ENCODE results near the gene LTBR. TPM values are rescaled to one million over a fixed set of nuclear protein-coding genes. Genes with fewer than 3 reads are reported as not detected.
A peak's percentile ranks its signal among the peaks of the same experiment; 100 is the strongest.

Gene LTBR
- polyA plus RNA-seq, 2 of the 4 experiments (the other 2 are of a cell fraction), result 57.3 to 110 TPM

DNA sequence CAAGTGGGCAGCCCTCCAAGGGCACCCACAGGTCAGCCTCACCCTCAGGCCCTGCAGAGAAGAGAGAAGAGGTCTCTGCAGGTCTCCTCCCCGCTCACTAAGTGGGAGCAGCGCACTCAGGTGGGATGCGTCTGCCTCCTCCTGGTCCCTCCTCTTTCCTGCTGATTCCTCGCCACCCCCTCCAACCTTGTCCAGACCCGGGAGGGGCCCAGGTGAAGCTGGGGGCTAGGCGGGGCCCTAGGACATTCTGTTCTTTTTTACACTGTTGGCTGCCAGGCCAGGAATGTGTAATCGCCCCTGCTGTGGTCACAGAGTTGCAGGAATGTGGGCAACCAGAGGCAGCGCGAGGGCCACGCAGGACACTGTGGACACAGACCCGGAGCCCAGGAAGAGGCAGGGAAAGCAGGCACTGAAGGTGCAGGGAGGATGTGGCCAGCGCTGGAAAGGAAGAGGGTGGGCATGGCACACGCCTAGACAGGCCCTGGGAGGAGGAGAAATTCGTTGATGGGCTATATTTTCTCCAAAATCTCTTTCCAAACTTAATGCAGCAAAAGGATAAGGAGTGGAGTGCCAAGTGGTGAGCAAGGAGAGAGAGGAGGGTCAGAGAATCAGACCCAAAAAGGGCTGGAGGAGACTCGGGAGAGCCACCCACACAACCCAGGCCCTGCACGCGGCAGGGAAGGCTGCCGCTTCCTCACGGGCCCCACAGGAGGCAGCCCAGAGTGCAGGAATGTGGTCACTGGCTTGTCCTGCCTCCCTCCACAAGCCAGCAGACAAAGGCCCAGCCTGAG lies 7.7 kb upstream of the LTBR start (continued):
- TF ChIP-seq, protein P1, sequence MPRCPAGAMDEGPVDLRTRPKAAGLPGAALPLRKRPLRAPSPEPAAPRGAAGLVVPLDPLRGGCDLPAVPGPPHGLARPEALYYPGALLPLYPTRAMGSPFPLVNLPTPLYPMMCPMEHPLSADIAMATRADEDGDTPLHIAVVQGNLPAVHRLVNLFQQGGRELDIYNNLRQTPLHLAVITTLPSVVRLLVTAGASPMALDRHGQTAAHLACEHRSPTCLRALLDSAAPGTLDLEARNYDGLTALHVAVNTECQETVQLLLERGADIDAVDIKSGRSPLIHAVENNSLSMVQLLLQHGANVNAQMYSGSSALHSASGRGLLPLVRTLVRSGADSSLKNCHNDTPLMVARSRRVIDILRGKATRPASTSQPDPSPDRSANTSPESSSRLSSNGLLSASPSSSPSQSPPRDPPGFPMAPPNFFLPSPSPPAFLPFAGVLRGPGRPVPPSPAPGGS (IDR thresholded peaks at IDR 0.05), result no peak
- peak; percentile 75 for TF ChIP-seq ZNF302 (CRISPR knock-in tag; IDR thresholded peaks at IDR 0.05)
- TF ChIP-seq ZC3H11A (IDR thresholded peaks at IDR 0.05), result no peak
- no peak for TF ChIP-seq CHD4 (IDR thresholded peaks at IDR 0.05; ENCODE audit: borderline replicate concordance)
- peak; percentile 91 for TF ChIP-seq HOXB13 (CRISPR knock-in tag; IDR thresholded peaks at IDR 0.05; ENCODE audit: low read depth)
- no peak for TF ChIP-seq RARB (CRISPR knock-in tag; IDR thresholded peaks at IDR 0.05)
- peak in 1 of 2 experiments; percentile 26; a peak in 3 of 5 replicates for TF ChIP-seq RAD21 (conservative IDR thresholded peaks at IDR 0.05 in 1 of 2, IDR thresholded peaks at IDR 0.05 in 1 of 2)
- no peak; the same call in 1 of the 2 replicates for TF ChIP-seq HEYL (CRISPR knock-in tag; IDR thresholded peaks at IDR 0.05)

DNA sequence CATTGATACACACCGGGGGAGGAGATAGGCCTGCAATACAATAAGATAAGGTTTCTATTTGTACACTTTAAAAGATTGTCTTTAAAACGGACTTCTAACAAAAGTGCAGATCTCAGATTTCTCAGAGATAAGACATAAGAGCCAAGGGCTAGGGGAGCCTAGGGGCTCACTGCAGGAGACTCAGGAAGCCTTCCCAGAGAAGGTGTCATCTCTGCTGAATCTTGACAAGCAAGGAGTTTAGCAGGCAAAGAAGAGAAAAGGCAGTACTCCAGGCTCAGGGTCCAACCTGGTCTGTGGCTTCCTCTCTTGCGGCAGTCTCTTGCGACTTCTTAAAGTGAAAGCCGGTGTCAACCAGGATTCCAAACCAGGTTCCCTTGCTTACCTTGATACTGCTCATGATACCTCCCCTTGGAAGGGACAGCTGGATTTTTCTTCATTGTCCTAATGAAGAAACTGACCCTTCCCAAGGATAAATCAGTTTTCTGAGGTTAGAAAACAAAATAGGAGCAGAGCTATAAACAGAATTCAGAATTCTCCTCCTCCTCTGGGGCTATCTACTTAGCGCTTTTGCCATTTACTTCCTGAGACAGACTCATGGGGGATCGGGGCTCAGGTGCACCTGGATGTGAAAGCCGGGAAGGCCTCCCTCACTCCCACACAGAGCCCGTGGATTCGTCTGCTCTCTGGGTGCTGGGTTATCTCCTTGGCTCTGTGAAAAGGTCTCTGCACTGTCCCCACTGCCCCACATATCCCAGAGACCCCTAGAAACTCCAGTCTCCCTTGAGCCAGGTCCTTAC lies 6.9 kb upstream of the LTBR start:
- H3K4me1 ChIP-seq, result peaks cover 65% of the 10 kb centered on the region
- POLR2A ChIA-PET, result no interaction called here

DNA sequence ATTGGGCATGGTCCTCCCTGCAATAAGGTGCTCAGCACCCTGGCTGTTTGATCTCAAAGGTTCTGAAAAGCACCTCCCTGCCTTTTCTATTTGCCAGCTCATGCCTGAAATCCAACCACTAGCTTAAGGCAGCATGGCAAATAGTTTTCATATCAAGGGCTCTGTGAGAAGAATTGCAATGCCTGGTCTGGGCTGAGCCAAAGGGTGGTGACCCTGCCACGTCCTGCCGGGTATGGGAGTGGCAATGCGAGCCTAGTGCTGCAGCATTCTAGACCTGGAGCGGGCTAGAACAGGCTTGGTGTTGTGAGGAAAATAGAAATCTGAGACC lies 6.3 kb upstream of the LTBR start:
- WGBS (ENCODE audit: missing lambda C conversion rate), result 48% methylated on average over 4 of the region's 4 CpGs
- Histone ChIP-seq H3K27ac (peak overlapping the region; percentile 97 to 99), H3K4me1 (peaks cover 59% of the 10 kb centered on the region), H3K4me2 (peak overlapping the region; percentile 54), H3K9me3 (no peaks in the 10 kb centered on the region), H3K4me3 (no peak overlapping the region)
- CTCF ChIA-PET, result interaction anchor here (1.0 to 24.7 kb wide), 4 partner anchors 10 to 88 kb away, joined by 4 to 705 read pairs (median 9); partner anchors contain the start of gene TNFRSF1A
- FAIRE-seq, result no peak
- POLR2A ChIA-PET, result no interaction called here
- peak in 1 of 2 experiments; percentile 51 for DNase-seq (ENCODE audit: low read depth in 1 of 2, low spot score in 1 of 2)
- peak in 1 of 2 experiments; percentile 6; a peak in 1 of 6 replicates for ATAC-seq
- TF ChIP-seq, protein P2, sequence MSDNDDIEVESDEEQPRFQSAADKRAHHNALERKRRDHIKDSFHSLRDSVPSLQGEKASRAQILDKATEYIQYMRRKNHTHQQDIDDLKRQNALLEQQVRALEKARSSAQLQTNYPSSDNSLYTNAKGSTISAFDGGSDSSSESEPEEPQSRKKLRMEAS (IDR thresholded peaks at IDR 0.05), result no peak
- TF ChIP-seq, protein P3, sequence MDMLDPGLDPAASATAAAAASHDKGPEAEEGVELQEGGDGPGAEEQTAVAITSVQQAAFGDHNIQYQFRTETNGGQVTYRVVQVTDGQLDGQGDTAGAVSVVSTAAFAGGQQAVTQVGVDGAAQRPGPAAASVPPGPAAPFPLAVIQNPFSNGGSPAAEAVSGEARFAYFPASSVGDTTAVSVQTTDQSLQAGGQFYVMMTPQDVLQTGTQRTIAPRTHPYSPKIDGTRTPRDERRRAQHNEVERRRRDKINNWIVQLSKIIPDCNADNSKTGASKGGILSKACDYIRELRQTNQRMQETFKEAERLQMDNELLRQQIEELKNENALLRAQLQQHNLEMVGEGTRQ (IDR thresholded peaks at IDR 0.05), result no peak
- TF ChIP-seq SREBF2 (IDR thresholded peaks at IDR 0.05), result no peak
- no peak for TF ChIP-seq FOSL2 (IDR thresholded peaks at IDR 0.05)
- no peak for TF ChIP-seq FOSL2 (CRISPR knock-in tag; IDR thresholded peaks at IDR 0.05)

More for the DNA sequence above, 6.9 kb upstream of the LTBR start:
- ATAC-seq, result no peak
- CTCF ChIA-PET, result interaction anchor here (1.0 to 24.7 kb wide), 4 partner anchors 11 to 89 kb away, joined by 4 to 705 read pairs (median 9); partner anchors contain the start of gene TNFRSF1A
- Histone ChIP-seq H3K4me3 (no peak overlapping the region), H3K9me3 (no peaks in the 10 kb centered on the region), H3K4me2 (peak overlapping the region; percentile 54), H3K27ac (peak overlapping the region; percentile 97 to 99)
- no peak for DNase-seq (ENCODE audit: low read depth in 1 of 2, low spot score in 1 of 2)
- TF ChIP-seq ZNF302 (CRISPR knock-in tag; IDR thresholded peaks at IDR 0.05) (no peak), FOXS1 (CRISPR knock-in tag; IDR thresholded peaks at IDR 0.05) (no peak), CEBPB (IDR thresholded peaks at IDR 0.05) (no peak), HEYL (CRISPR knock-in tag; IDR thresholded peaks at IDR 0.05) (no peak), HOXA7 (CRISPR knock-in tag; IDR thresholded peaks at IDR 0.05) (no peak), CBX8 (IDR thresholded peaks at IDR 0.05) (no peak), KDM1A (IDR thresholded peaks at IDR 0.05; ENCODE audit: low read depth) (no peak), PHF8 (IDR thresholded peaks at IDR 0.05; ENCODE audit: borderline replicate concordance, low read depth) (no peak), TFCP2L1 (CRISPR knock-in tag; IDR thresholded peaks at IDR 0.05) (no peak), FOSL2 (IDR thresholded peaks at IDR 0.05) (no peak), FOSL2 (CRISPR knock-in tag; IDR thresholded peaks at IDR 0.05) (no peak), ZC3H11A (IDR thresholded peaks at IDR 0.05) (no peak), HOXB13 (CRISPR knock-in tag; IDR thresholded peaks at IDR 0.05; ENCODE audit: low read depth) (no peak), HOXB5 (CRISPR knock-in tag; IDR thresholded peaks at IDR 0.05) (no peak), EP300 (IDR thresholded peaks at IDR 0.05) (no peak), RAD21 (conservative IDR thresholded peaks at IDR 0.05 in 1 of 2, IDR thresholded peaks at IDR 0.05 in 1 of 2) (no peak), CHD2 (IDR thresholded peaks at IDR 0.05; ENCODE audit: low read length, partially characterized antibody) (no peak), RFX5 (IDR thresholded peaks at IDR 0.05) (no peak), CHD4 (IDR thresholded peaks at IDR 0.05; ENCODE audit: borderline replicate concordance) (no peak)
- TF ChIP-seq, protein P4, sequence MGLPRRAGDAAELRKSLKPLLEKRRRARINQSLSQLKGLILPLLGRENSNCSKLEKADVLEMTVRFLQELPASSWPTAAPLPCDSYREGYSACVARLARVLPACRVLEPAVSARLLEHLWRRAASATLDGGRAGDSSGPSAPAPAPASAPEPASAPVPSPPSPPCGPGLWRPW (IDR thresholded peaks at IDR 0.05), result no peak
- 75% methylated on average over 10 of the region's 10 CpGs for WGBS (ENCODE audit: missing lambda C conversion rate)
- no peak for FAIRE-seq

Measured in A549 (cell line).